ENCODE results near the gene PWWP2B.

The PWWP2B gene

DNA sequence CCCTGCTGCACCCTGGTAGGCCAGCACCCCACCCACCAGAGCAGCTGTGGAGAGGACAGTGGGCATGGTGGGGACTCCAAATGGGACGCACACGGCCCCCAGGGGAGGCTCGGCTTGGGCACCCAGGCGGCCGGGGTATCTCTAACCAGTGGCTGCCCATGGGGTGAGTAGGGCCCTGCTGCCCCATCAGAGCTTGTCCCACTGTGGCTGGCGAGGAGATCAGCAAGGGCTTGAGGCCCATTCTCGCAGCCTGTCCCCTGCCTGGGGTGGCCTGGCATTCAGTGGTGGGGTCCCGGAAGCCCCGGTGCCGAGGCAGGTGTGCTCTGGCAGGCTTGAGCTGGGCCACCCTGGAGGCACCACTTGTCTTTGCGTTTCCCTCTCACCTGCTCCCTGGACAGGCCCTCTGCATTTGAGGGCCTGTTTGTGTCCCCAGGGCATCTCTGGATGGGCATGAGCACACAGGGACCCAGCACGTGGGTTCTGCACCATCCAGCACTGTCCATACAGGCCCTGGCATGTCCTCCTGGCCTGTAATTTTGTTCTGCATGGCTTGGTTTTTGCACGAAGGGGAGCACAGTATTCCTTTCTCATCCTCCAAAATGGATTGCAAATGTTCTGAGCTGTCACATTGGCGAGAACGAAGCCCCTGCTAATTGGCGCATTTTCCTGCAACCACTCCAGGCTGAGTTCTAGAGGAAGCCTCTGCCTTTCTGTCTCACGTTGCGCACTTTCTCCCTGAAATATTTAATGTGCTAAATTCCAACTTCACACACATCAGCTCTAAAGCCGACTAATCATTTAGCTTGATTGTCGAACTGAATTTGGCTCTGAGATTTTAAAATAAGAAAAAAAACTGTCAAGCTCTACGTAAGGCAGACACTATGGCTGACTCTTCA, 27.2 kb downstream of the PWWP2B start:
- Mint-ChIP-seq H3K27ac (no peak overlapping the region), H3K4me1 (peaks cover 34 to 45% of the 10 kb centered on the region in 2 donors), H3K4me3 (no peak overlapping the region), H3K9me3 (no peaks in the 10 kb centered on the region), H3K27me3 (no peaks in the 10 kb centered on the region), H3K36me3 (no peaks in the 10 kb centered on the region)
- ATAC-seq (replicated peaks) (no peak), DNase-seq (no peak)

DNA sequence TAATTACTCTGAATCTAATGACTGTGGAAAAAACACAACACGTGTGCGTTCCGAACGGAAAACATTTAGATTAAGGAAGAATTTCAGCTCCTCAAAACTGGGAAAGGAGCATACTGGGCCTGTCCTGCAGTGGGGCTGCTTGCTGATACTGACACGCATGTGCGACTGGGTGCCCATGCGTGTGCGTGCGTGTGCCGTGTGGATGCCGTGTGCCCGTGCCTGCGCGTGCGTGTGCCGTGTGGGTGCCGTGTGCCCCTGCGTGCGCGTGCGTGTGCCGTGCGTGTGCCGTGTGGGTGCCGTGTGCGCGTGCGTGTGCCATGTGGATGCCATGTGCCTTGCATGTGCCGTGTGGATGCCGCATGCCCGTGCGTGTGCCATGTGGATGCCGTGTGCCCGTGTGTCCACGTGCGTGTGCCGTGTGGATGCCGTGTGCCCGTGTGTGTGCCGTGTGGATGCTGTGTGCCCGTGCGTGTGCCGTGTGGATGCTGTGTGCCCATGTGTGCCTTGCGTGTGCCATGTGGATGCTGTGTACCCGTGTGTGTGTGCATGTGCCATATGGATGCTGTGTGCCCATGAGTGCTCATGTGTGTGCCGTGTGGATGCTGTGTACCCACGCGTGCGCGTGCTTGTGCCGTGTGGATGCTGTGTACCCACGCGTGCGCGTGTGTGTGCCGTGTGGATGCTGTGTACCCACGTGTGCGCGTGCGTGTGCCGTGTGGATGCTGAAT, 28.2 kb downstream of the PWWP2B start:
- H3K36me3 Mint-ChIP-seq, result no peaks in the 10 kb centered on the region
- no peak overlapping the region for H3K27ac Mint-ChIP-seq
- peaks cover 34 to 47% of the 10 kb centered on the region in 2 donors for H3K4me1 Mint-ChIP-seq
- H3K9me3 Mint-ChIP-seq, result no peaks in the 10 kb centered on the region
- no peaks in the 10 kb centered on the region for H3K27me3 Mint-ChIP-seq
- DNase-seq (no peak), ATAC-seq (replicated peaks) (no peak)
- no peak overlapping the region for H3K4me3 Mint-ChIP-seq

DNA sequence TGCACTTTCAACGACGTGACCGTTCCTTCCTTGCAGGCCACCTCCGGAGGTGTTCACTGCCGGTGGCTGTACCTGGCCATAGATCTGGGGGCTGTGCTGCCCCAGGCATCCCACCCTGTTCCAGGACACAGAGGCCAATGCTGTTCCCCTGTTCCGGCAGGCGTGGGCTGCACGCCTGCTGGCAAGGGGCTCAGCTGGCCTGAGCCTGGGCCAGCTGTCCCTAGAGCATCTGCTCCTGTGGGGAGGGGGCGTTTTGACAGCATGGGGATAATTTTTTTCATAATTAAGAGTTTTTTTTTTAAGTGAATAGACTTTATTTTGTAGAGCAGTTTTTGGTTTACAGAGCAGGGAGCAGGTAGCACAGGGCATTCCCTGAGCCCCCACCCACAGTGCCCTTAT, 28.8 kb downstream of the PWWP2B start:
- H3K27me3 Mint-ChIP-seq, result no peaks in the 10 kb centered on the region
- H3K4me3 Mint-ChIP-seq, result no peak overlapping the region
- H3K27ac Mint-ChIP-seq, result no peak overlapping the region
- ATAC-seq (replicated peaks), result no peak
- H3K36me3 Mint-ChIP-seq, result no peaks in the 10 kb centered on the region
- no peak for DNase-seq
- no peaks in the 10 kb centered on the region for H3K9me3 Mint-ChIP-seq
- H3K4me1 Mint-ChIP-seq, result peaks cover 33 to 46% of the 10 kb centered on the region in 2 donors

DNA sequence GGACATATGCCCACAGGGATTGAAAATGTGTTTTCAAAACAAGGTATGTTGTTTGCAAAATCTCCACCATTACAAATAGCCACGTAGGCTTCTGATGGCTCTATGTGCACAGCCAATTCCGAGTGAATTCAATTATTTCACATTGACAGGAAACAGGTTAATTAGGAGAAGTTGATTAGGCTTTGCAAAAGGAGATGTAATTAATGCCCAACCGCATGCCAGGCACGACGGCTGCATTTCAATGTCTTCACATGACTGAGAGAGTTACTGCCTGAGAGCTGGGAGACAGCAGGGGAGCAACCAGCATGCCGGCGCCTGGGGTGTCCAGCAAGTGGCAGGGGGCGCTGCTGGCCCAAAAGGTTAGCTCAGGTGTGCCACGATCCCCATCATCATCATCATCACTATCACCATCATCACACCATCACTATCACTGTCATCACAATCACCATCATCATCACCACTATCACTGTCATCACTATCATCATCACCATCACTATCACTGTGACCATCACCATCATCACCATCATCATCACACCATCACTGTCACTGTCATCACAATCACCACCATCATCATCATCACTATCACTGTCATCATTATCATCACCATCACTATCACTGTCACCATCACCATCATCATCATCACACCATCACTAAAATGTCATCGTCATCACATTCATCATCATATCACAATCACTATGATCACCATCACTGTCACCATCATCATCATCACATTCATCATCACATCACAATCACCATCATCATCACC, 30.2 kb downstream of the PWWP2B start:
- DNase-seq (no peak), ATAC-seq (replicated peaks) (no peak)
- peaks cover 24 to 31% of the 10 kb centered on the region in 2 donors for H3K4me1 Mint-ChIP-seq
- H3K36me3 Mint-ChIP-seq, result no peaks in the 10 kb centered on the region
- no peaks in the 10 kb centered on the region for H3K27me3 Mint-ChIP-seq
- H3K4me3 Mint-ChIP-seq, result no peak overlapping the region
- H3K27ac Mint-ChIP-seq, result no peak overlapping the region
- H3K9me3 Mint-ChIP-seq, result no peaks in the 10 kb centered on the region

DNA sequence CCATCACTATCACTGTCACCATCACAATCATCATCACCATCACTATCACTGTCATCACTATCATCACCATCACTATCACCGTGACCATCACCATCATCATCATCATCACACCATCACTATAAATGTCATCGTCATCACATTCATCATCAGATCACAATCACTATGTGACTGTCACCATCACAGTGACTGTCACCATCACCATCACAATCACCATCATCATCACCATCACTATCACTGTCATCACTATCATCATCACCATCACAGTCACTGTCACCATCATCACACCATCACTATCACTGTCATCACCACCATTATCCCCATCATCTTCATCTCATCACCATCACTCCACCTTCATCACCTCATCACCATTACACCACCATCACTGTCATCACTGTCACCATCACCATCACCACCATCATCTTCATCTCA, 31.0 kb downstream of the PWWP2B start:
- Mint-ChIP-seq H3K9me3 (no peaks in the 10 kb centered on the region), H3K4me3 (no peak overlapping the region), H3K36me3 (no peaks in the 10 kb centered on the region), H3K27me3 (no peaks in the 10 kb centered on the region), H3K27ac (no peak overlapping the region), H3K4me1 (peaks cover 18 to 24% of the 10 kb centered on the region in 2 donors)
- no peak for ATAC-seq (replicated peaks)
- no peak for DNase-seq

DNA sequence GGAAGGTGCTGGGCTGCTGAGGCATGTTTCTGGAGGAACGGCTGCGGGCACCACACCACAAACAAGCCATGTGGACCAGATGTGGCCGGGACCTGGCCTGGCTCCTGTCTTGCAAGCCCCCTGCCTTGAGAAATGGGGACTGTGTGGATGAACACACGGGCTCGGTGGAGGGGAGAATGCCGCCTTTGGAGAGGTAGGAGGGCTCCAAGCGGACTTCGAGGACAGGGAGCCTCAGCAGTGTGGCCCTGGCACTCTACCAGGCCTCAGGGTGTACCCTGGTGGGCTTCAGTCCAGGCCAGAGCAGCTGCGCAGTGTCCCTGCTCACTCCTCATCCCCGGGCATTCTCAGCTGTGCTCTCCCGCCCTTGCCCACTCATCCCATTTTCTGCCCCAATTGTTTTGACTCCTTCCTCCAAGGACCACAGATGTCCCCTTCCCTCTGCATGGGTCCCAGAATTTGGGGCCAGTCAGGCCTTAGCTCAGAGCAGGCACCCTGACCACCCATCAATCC, 31.5 kb downstream of the PWWP2B start:
- ATAC-seq (replicated peaks), result no peak
- H3K4me3 Mint-ChIP-seq, result no peak overlapping the region
- H3K4me1 Mint-ChIP-seq, result peaks cover 12 to 18% of the 10 kb centered on the region in 2 donors
- no peaks in the 10 kb centered on the region for H3K27me3 Mint-ChIP-seq
- H3K9me3 Mint-ChIP-seq, result no peaks in the 10 kb centered on the region
- no peak for DNase-seq
- H3K27ac Mint-ChIP-seq, result no peak overlapping the region
- H3K36me3 Mint-ChIP-seq, result no peaks in the 10 kb centered on the region

DNA sequence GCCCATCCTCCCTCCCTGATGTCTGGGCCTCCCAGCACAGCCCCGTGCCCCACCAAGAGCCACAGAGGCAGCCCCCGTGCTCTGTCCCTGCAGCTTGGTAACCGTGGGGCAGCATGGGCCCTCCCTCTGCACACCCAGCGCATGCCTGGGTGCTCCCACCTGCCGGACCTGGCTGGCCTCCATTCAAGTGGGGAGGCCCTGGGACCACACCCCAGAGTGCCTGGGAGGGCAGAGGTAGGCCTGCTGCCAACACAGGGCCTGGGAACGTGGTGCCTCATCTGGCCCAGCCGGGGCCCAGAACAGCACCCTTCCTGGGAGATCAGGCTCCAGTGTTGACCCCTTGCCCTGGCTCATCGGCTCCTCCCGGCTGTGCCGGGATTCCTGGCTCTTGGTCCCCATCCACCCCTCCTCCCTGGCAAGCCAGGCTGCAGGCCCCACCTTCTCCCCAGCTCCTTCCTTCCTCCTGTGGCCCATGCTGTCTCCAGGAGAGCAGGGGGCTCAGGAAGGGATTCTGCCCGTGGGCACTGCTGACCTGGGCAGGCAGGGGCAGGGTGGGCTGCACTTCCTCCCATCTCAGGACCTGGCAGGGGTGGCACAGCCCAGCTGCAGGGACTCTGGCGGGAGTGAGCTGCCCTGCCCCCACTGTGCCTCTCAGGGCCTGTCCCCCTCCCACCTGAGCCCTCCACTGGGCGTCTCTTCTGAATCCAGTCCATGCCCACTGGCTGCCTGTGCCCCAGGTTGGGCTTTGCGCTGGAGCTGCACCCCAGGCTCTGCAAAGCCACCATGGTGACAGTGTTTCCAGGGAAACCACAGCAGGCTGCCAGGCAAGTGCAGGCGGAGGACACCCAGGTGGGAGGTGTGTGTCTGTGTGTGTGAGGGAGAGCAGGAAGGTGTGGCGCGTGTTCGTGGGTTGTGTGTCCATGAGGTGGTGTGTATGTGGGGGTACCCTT, 32.6 kb downstream of the PWWP2B start:
- Mint-ChIP-seq H3K9me3 (no peaks in the 10 kb centered on the region), H3K4me1 (peaks cover 10 to 15% of the 10 kb centered on the region in 2 donors), H3K36me3 (no peaks in the 10 kb centered on the region), H3K27me3 (no peaks in the 10 kb centered on the region), H3K4me3 (no peak overlapping the region), H3K27ac (no peak overlapping the region)
- DNase-seq (no peak), ATAC-seq (replicated peaks) (no peak)

DNA sequence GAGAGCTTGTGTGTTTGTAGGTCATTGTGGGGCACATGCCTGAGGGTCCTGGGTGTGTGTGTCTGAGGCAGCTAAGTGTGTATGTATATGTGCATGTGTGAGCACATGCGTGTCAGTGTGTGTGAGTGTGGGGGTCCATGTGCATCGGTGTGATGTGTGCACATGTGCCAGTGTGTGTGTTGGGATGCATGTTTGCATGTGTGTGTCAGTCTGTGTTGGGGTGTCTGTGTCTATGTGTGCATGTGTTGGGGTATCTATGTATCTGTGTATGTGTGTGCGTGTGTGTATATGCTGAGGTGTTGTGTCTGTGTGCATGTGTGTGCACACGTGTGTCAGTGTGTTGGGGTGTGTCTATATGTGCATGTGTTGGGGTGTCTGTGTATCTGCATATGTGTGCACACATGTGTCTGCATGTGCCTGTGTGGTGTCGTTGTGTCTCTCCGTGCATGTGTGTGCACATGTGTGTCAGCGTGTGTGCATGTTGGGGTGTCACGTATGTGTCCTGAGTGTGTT, 33.3 kb downstream of the PWWP2B start:
- Mint-ChIP-seq H3K9me3 (no peaks in the 10 kb centered on the region), H3K27me3 (no peaks in the 10 kb centered on the region), H3K36me3 (no peaks in the 10 kb centered on the region), H3K27ac (no peak overlapping the region), H3K4me1 (peaks cover 10 to 15% of the 10 kb centered on the region in 2 donors), H3K4me3 (no peak overlapping the region)
- DNase-seq, result no peak
- ATAC-seq (replicated peaks), result no peak

DNA sequence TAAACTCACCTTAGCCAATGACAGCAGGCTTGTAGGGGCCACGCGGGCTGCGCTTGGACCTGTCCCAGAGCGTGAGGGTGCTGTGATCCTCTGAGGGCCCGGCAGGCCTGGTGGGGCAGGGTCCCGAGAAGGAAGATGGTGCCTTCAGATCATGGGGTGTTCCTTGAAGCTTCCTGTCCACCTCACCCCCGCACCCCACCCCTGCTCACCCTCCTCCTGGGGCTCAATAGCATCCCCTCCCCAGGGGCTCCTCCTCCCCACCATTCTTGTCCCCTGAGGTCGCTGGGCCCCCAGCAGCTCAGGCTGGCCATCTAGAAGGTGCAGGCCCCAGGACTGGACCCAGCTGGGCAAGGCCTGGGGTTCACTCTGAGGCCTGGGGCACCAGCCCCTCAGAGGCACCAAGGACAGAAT, 33.9 kb downstream of the PWWP2B start:
- H3K27me3 Mint-ChIP-seq, result no peaks in the 10 kb centered on the region
- no peak for ATAC-seq (replicated peaks)

DNA sequence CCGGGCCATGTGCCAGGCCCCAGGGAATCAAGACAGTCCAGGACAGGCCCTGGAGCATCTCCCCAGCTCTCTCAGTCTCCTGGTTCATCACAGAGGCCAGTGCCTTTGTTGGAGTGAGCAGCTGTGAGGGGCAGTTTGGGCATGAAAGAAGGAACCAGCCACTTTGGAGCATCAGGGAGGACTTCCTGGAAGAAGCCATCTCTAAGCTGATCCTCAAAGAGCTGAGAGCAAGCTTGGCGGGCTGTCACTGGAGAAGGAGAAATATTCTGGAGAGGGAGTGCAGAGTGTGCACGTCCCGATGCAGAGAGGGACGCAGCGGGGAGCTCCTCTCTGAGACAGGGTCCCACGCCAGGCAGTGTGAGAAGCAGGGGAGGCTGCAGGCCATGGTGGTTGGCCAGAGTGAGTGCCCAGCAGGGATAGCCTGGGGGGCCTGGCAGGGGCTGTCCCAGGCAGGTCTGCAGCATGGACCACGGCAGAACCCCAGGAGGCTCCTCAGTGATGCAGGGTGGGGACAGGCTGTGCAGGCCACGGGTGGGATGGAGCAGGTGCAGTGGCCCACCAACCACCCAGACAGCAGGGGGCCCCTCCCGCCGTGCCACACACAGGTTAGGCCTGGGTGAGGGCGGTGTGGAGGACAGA, 34.7 kb downstream of the PWWP2B start:
- DNase-seq (no peak), ATAC-seq (replicated peaks) (no peak)
- Mint-ChIP-seq H3K36me3 (no peaks in the 10 kb centered on the region), H3K9me3 (peaks cover 0 to 2% of the 10 kb centered on the region in 2 donors), H3K27ac (no peak overlapping the region), H3K4me1 (peaks cover 10 to 15% of the 10 kb centered on the region in 2 donors), H3K4me3 (no peak overlapping the region), H3K27me3 (no peaks in the 10 kb centered on the region)

More for the DNA sequence above, 33.9 kb downstream of the PWWP2B start:
- H3K4me1 Mint-ChIP-seq, result peaks cover 10 to 15% of the 10 kb centered on the region in 2 donors
- no peak overlapping the region for H3K27ac Mint-ChIP-seq
- H3K9me3 Mint-ChIP-seq, result peaks cover 0 to 2% of the 10 kb centered on the region in 2 donors
- no peak for DNase-seq
- H3K36me3 Mint-ChIP-seq, result no peaks in the 10 kb centered on the region
- H3K4me3 Mint-ChIP-seq, result no peak overlapping the region

DNA sequence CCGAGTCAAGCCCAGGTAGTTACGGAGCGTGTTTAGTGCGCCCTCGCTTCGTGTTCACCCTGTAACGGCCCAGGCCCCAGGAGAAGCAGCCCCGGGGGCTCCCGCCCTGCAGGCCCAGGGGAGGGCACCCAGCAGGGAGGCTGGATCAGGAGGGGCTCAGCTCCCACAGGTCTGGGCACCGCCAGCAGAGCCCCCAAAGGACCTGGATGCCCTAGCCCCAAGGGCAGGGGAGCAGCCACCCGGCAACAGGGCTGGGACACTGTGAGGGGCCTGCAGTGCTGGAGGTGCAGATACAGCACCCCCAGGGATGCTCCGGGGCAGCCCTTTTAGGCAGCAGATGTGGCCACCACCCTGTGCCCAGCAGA, 35.2 kb downstream of the PWWP2B start:
- H3K4me1 Mint-ChIP-seq, result peaks cover 10 to 15% of the 10 kb centered on the region in 2 donors
- no peaks in the 10 kb centered on the region for H3K36me3 Mint-ChIP-seq
- H3K27me3 Mint-ChIP-seq, result no peaks in the 10 kb centered on the region
- ATAC-seq (replicated peaks) (no peak), DNase-seq (no peak)
- H3K9me3 Mint-ChIP-seq, result peaks cover 0 to 2% of the 10 kb centered on the region in 2 donors
- no peak overlapping the region for H3K27ac Mint-ChIP-seq
- H3K4me3 Mint-ChIP-seq, result no peak overlapping the region

DNA sequence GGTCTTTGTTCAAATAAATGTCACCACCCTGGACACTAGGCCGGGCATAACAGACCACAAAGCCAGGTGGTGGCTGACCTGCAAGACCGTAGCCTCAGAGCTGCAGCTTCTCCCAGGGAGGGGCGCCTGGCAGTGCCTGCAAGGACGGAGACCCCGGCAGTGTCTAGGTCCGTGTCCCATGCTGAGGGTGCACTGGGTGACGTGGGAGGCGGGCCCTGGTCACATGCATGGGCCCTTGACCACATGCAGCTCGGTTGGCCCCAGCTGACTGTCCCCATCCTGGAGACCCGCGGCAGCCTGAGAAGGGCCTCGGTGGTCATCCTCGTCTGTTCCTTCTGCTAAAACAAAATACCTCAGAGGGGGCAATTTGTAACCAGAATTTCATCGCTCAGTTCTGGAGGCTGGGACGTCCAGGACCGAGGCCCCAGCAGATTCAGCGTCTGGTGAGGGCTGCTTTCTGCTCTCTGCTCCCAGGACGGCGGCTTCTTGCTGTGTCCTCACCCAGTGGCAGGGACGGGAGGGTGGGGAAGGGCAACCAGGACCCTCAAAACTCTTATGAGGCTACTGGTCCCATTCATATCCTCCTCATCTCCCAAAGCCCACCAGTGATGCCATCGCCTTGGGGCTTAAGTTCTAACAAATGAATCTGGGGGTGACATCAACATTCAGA, 36.8 kb downstream of the PWWP2B start:
- Mint-ChIP-seq H3K9me3 (peaks cover 0 to 2% of the 10 kb centered on the region in 2 donors), H3K27ac (peak overlapping the region; percentile 47), H3K4me1 (peaks cover 12 to 18% of the 10 kb centered on the region in 2 donors), H3K4me3 (peak overlapping the region in 1 of 2 donors; percentile 65), H3K36me3 (no peaks in the 10 kb centered on the region), H3K27me3 (no peaks in the 10 kb centered on the region)
- DNase-seq (no peak), ATAC-seq (replicated peaks) (no peak)
